Suppressor macrophage treated with lipopolysaccharide for 4 hours (primary cell): ENCODE data around the gene HYAL4.
"Not testable (repeated sequence)": the region's sequence is repeated elsewhere in the genome, so short reads cannot be mapped to it uniquely, and the experiment has no call there.

Source experiments
- DNase-seq: peaks from one replicate; pipeline ENCODE4 v3.0.0-alpha.2; 2020

Gene HYAL4

GRCh38 chr7:123847868-123848267 lies 2.9 kb downstream of the HYAL4 start:
- no peak for DNase-seq

DNA sequence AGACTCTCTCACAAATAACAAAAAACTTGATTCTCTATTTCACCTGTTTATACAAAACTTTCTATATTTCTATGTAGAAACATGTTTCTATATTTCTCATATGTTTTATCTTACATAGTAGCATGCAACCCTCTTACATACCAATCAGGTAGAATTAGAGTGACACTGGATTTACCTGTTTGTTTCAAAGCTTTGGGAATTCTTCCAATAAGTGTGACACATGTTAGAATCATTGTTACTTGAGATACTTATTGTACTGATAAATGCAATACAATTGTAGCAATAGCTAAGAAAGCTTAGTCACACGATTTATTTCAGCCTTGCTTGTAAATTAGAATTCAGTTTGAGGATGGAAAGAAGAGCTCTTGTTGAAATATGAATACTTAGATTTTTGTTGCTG lies 4.9 kb downstream of the HYAL4 start:
- no peak for DNase-seq

- not testable (repeated sequence) for DNase-seq
Observed at GRCh38 chr7:123851404-123851803, 6.4 kb downstream of the HYAL4 start.

DNA sequence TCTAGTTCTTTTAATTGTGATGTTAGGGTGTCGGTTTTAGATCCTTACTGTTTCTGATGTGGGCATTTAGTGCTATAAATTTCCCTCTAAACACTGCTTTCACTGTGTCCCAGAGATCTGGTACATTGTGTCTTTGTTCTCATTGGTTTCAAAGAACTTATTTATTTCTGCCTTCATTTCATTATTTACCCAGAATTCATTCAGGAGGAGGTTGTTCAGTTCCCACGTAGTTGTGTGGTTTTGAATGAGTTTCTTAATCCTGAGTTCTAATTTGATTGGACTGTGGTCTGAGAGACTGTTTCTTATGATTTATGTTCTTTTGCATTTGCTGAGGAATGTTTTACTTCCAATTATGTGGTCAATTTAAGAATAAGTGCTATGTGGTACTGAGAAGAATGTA lies 9.3 kb downstream of the HYAL4 start:
- DNase-seq = not testable (repeated sequence)

DNA sequence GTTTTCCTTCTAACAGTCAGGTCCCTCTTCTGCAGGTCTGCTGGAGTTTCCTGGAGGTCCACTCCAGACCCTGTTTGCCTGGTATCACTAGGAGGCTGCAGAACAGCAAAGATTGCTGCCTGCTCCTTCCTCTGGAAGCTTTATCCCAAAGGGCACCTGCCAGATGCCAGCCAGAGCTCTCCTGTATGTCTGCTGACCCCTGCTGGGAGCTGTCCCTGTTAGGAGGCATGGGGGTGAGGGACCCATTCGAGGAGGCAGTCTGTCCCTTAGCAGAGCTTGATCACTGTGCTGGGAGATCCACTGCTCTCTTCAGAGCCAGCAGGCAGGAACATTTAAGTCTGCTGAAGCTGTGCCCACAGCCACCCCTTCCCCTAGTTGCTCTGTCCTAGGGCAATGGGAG lies 11.5 kb downstream of the HYAL4 start:
- not testable (repeated sequence) for DNase-seq

- no peak for DNase-seq
Observed at GRCh38 chr7:123860848-123861247, 15.9 kb downstream of the HYAL4 start.

GRCh38 chr7:123862775-123863174 lies 17.8 kb downstream of the HYAL4 start:
- DNase-seq = no peak

- DNase-seq = no peak
Observed at GRCh38 chr7:123863461-123863860, 18.5 kb downstream of the HYAL4 start.

GRCh38 chr7:123864012-123864411 lies 19.0 kb downstream of the HYAL4 start:
- DNase-seq = no peak

GRCh38 chr7:123864436-123864835 lies 19.5 kb downstream of the HYAL4 start:
- DNase-seq = no peak

GRCh38 chr7:123864966-123865365 lies 20.0 kb downstream of the HYAL4 start:
- no peak for DNase-seq

DNA sequence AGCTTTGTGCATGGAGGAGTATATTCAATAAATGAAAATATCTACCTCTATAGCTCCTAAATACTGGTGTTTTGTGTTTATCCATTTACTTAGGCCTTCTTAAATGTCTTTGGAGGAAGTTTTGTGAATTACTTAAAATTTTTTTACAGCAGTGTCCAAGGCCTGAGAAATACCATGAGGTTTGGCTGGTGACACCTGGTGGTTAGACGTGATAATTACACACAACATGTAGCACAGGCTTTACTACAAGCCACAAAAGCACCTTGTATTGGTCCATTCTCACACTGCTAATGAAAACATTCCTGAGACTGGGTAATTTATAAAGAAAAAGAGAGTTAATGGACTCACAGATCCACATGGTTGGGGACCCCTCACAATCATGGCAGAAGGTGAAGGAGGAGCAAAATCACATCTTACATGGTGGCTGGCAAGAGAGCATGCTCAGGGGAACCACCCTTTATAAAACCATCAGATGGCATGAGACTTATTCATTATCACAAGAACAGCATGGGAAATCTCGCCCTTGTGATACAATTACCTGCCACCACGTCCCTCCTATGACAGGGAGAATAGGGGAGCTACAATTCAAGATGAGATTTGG lies 20.6 kb downstream of the HYAL4 start:
- DNase-seq = peak; percentile 71

GRCh38 chr7:123867225-123867624 lies 22.3 kb downstream of the HYAL4 start:
- peak; percentile 87 for DNase-seq

DNA sequence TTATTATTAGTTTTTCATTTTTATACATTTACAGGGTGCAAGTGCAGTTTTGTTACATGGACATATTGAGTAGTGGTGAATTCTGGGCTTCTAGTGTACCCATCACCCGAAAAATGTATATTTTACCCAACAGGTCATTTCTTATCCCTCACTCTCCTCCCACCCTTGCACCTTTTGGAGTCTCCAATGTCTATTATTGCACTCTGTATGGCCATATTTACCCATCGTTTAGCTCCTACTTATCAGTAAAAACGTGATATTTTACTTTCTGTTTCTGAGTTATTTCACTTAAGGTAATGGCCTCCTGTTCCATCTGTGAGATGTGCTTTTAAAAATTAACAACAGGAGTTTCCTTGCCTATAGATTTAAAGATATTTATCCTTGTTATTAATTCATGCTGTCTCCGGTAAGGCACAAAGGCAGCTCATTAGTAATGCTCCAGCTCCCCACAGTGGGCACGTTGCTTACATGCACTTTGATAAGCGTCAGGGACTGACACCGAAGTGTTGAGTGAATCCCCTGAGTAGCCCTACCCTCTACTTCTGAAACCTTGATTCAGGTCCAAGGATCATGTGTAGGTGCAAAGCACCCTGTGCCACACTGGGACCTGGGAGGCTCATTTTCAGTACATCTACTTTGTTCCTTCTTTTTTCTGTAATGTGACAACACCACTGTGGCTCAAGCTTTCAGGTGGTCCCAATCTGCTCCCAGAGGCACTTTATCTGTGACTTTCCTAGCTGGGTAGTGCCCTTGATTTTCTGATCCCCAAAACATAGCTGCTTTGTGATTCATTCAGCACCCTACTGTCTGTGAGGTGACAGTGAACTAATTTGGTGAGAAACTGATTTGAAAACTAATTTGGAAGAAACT lies 27.3 kb downstream of the HYAL4 start:
- peak; percentile 64 for DNase-seq

- DNase-seq = no peak
Observed at GRCh38 chr7:123872908-123873307, 27.9 kb downstream of the HYAL4 start.

- no peak for DNase-seq
Observed at GRCh38 chr7:123876557-123877256, 31.7 kb downstream of the HYAL4 start.

GRCh38 chr7:123879628-123880027 lies 34.7 kb downstream of the HYAL4 start:
- no peak for DNase-seq

DNA sequence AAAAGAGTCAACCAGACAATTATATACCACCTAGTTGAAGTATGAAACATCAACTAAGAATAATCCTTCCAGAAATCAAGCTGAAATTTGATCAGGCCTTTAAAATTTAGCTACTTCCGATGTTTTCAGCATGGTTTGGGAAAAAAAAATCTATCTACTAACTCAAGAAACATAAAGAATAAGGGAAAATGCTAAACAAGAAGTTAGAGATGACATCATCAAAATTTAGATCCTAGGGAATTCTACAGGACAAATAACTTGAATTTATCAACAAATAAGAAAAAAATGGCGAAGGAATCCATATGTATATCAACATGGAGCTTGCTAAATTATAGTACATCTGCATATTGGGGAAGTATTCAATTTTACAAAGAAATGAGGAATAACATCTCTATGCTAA lies 36.3 kb downstream of the HYAL4 start:
- no peak for DNase-seq

DNA sequence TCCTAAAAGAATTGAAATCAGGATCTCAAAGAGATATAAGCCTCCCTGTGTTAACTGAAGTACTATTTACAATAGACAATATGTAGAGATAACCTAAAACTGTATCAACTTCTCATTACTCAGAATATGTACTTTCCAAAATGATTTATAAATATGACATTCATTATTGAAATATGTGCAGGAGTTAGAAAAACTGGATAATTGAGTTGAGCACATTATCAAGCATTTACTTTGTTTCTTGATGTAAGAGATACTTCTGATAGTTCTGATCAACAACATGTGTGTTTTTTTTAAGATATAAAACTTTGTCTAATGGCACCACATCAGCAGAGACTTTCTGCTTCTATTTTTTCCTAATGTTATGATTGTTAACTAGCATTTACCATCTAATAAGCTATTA lies 38.2 kb downstream of the HYAL4 start:
- DNase-seq = no peak

GRCh38 chr7:123888192-123888591 lies 43.2 kb downstream of the HYAL4 start:
- no peak for DNase-seq

- DNase-seq = not testable (repeated sequence)
Observed at GRCh38 chr7:123894753-123895152, 49.8 kb downstream of the HYAL4 start.

DNA sequence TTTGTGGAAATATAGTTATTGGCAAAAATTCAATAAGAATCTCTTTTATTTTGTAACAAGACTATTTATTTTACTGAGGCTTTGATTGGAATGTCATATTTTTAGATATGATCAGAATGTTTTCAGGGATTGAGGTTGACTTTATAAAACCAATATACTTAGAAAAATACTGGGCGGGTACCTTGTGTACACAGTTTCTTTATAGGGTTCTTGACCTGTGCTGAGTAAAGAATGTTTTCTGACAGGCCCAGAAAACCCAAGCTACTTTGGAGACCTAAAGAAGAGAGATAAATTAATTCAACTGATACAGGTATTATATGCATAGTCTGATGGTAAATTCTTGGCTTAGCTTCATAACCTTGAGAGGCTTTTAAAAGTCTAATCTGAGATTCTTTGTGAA lies 56.1 kb downstream of the HYAL4 start:
- no peak for DNase-seq

DNA sequence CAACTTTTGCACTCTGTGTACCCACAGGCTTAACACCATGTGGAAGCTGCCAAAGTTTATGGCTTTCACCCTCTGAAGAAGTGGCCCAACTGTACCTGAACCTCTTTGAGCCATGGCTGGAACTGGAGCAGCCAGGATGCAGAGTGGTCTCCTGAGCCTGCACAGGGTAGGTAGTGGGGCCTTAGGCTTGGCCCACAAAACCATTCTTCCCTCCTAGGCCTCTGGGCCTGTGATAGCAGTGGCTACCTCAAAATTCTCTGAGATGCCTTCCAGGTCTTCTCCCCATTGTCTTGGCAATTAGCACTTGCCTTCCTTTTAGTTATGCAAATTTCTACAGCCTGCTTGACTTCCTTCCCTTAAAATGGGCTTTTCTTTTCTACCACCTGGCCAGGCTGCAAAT lies 60.7 kb downstream of the HYAL4 start:
- DNase-seq = no peak

GRCh38 chr7:123916240-123916724 lies 71.3 kb downstream of the HYAL4 start:
- peak; percentile 23 for DNase-seq
